ENCODE results near the gene APP. TPM values are rescaled to one million over a fixed set of nuclear protein-coding genes. Genes with fewer than 3 reads are reported as not detected.

Gene APP
- total and polyA plus RNA-seq, 2 of the 13 experiments (the other 11 are each of a cell fraction or from before 2014, with no cell fraction given): 70.6 to 262 TPM

- TF ChIP-seq ZNF678 (CRISPR knock-in tag; IDR thresholded peaks at IDR 0.05): no peak
- TF ChIP-seq STAT6 (CRISPR knock-in tag; IDR thresholded peaks at IDR 0.05; ENCODE audit: borderline replicate concordance): no peak
- no peak for TF ChIP-seq ZNF747 (CRISPR knock-in tag; IDR thresholded peaks at IDR 0.05; ENCODE audit: borderline replicate concordance)
- TF ChIP-seq ZBTB46 (CRISPR knock-in tag; IDR thresholded peaks at IDR 0.05; ENCODE audit: borderline replicate concordance): no peak
- TF ChIP-seq CHCHD3 (CRISPR knock-in tag; IDR thresholded peaks at IDR 0.05): no peak
- TF ChIP-seq ZNF710 (CRISPR knock-in tag; IDR thresholded peaks at IDR 0.05; ENCODE audit: borderline replicate concordance): no peak
Observed at GRCh38 chr21:26126168-26126553, 44.4 kb downstream of the APP start (continued).

Measured in HepG2 (cell line).